Retina (tissue), 1 donor: ENCODE measurements around the gene TMEM59L.

Experiments used
- DNase-seq: peaks from one replicate; pipeline ENCODE4 v3.0.0-alpha.2; 2016

The TMEM59L gene

GRCh38 chr19:18660051-18660910 lies 47.6 kb downstream of the TMEM59L start:
- DNase-seq = no peak

DNA sequence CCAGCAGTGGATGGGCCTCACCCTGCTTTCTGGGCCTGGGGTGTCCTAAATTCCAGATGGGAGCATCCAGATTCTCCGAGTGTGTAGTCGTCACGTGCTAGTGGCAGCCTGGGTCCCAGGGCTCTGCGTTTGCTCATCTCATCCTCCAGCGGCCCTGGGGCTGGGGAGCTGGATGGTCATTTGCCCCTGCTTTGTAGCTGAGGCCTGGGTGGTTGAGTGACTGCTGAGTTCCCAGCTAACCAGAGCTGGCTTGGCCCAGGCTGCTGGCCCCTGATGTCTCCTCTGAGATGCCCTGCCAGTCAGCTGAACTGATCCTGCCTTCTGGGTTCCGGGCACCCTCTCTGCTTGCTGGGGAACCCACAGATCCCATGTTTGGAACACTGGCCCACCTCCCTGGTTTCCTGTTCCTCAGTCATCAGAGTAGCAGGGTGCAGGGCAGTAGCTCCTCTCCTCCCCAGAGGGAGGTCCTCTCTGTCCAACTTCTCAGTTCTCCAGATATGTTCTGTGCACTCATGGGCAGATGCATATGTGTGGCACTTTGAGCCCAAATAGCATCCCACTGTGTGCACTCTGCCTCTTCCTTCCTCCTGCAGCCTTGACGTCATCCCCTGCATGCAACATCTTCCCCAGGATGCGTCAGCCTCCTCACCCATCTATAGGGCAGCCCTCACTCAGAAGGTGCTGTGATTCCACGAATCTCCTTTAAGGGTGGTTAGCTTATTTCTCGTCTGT lies 48.4 kb downstream of the TMEM59L start:
- no peak for DNase-seq

DNA sequence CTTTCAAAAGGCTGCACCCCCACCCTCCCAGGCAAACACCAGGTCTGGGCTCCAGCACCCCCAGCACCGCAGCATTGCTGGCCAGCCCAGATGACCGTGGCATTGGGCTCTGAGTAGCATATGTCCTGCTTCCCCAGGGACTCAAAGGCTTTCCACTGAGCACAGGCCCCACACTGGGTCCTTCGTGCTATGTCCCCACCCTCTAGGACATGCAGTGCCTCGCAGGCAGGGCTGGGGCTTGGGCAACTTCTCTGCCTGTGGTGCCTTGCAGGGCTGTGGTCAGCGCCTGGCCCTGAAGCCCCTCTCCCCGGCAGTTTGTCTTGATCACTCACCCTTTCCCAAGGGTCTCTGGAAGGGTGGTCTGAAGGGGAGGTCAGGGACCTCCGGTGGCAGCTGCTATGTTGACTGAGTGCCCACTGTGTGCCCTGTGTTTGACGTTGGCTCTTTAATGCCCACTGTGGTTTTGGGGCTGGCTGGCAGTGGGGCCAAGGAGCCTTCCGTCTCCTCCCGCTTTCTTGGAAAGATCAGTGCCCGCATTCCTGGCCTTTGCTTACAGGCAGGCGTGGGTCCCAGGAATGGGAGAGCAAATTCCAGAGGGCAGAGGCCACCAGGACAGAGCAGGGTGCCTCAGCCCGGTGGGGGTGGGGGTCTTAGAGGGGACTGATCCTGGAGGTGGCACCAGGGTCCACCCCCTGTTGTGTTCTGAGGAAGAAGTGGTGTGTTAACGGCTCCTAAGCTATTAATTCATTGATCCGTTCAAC lies 50.5 kb downstream of the TMEM59L start:
- no peak for DNase-seq

GRCh38 chr19:18663940-18664530 lies 51.4 kb downstream of the TMEM59L start:
- no peak for DNase-seq

GRCh38 chr19:18665771-18666202 lies 53.1 kb downstream of the TMEM59L start:
- no peak for DNase-seq

DNA sequence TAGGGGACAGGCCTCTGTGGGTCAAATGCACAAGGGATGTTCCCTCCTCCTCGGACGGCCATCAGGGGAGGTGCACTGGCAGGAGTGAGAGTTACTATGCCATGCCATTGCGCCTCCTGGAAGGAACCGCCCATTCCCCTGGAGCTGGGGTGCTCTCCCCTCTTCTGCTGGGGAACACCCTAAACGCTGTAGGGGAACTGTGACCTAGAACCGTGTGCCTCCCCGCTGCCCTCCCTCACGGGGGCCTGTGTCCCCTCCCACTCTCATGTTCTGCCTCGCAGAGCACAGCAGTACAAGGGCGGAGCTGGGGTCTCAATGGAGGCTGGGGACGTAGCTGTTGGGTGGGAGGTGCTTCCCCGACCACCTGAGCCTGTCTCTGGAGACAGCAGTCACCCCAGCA lies 53.6 kb downstream of the TMEM59L start:
- DNase-seq = no peak

DNA sequence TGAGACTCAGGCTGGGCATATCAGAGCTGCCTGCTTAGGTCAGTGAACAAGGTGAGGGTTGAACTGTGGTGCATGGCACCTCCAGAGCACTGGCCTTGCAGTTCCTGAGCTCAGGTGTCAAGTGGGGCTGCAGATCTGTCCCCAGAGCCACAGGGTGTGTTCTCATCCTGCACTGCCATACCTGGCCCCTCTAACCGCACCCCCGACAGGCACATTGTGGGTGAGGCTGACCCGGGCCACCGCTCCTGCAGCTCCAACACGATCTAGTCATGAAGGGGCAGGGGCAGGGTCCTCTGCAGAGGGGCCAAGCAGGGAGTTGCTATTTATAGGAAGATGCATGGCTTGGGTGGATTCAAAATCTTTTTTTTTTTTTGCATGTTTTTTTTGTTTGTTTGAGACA lies 54.1 kb downstream of the TMEM59L start:
- DNase-seq = no peak

DNA sequence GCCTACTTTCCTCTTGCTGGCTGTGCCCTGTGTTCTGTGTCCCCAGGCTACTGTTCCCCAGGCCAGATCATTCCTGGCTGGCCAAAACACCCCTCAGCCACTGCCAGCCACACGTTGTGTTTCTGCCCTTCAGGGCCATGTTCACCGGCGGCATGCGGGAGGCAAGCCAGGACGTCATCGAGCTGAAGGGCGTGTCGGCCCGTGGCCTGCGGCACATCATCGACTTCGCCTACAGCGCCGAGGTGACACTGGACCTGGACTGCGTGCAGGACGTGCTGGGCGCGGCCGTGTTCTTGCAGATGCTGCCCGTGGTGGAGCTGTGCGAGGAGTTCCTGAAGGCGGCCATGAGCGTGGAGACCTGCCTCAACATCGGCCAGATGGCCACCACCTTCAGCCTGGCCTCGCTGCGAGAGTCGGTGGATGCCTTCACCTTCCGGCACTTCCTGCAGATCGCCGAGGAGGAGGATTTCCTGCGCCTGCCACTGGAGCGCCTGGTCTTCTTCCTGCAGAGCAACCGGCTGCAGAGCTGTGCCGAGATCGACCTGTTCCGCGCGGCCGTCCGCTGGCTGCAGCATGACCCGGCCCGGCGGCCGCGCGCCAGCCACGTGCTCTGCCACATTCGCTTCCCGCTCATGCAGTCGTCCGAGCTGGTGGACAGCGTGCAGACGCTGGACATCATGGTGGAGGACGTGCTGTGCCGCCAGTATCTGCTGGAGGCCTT lies 55.0 kb downstream of the TMEM59L start:
- DNase-seq = no peak

- DNase-seq = no peak
These were observed 55.6 kb downstream of the TMEM59L start for GRCh38 chr19:18668252-18668631.

DNA sequence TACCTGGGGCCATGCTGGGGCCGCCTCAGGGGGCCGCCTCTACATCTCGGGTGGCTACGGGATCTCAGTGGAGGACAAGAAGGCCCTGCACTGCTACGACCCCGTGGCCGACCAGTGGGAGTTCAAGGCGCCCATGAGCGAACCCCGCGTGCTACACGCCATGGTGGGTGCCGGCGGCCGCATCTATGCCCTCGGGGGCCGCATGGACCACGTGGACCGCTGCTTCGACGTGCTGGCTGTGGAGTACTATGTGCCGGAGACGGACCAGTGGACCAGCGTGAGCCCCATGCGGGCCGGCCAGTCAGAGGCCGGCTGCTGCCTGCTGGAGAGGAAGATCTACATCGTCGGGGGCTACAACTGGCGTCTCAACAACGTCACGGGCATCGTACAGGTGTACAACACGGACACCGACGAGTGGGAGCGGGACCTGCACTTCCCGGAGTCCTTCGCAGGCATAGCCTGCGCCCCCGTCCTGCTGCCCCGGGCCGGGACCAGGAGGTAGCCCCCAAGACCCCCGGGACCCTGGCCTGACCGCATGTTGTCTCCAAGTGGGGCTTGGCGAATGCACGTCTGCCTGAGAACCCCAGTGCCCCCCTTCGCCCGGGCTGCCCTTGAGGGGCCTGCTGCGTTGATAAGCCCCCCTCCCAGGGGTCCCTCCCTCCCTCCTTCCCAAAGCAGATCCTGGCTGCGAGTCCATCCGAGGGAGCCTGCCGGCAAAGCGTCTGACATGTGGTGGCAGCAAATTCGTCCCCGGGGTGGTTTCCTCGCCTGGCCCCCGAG lies 56.3 kb downstream of the TMEM59L start:
- DNase-seq = no peak

- no peak for DNase-seq
These were observed 56.8 kb downstream of the TMEM59L start for GRCh38 chr19:18669524-18669817.

- no peak for DNase-seq
These were observed 57.2 kb downstream of the TMEM59L start for GRCh38 chr19:18669883-18670282.

DNA sequence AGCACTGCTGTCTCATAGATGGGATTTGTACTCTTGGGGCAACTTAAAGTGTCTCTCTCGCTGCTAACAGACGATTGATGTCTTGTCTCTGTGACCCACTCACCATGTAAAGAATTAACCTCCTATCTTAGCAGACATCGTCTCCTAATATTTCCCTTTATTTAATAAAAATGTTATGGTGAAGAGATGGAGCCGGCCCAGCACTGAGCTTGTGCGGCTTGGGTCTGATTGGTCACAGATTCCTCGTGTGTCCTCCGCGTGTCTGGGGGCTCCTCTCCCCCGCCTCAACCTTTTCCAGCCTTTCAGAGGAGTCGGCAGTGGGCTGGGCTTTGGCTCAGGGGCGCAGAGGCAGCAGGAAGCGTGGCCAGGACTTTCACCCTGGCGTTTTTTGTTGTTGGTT lies 57.6 kb downstream of the TMEM59L start:
- no peak for DNase-seq
